ENCODE data around the gene EIF4B. TPM values are rescaled to one million over a fixed set of nuclear protein-coding genes. Genes with fewer than 3 reads are reported as not detected.

Gene EIF4B
- total RNA-seq, 1 experiment from 2014 or later: 809 TPM

DNA sequence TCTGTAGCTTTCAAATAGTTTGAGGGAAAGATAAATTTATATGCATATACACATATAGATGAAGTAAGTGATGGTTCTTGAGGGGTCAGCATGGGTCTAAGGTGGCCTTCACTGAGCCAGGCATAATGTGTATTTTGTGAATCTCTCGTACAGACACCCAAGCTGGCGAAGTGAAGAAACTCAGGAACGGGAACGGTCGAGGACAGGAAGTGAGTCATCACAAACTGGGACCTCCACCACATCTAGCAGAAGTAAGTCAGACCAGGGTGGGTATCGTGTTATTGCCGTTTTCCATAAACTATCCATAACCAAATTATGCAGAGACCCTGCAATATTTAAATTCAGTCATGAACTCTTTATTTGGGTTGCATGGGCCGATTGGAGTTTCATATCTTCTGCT lies 28.2 kb downstream of the EIF4B start:
- H2AFZ ChIP-seq (ENCODE audit: low read depth, low read length, poor library complexity, severe bottlenecking): no peak overlapping the region
- RAD21 ChIA-PET (ENCODE audit: low non-redundant PET in 1 of 2, low total read pairs in 2 of 2, uncharacterized antibody in 2 of 2, unreplicated experiment in 2 of 2): no interaction called here
- peaks cover 73 to 77% of the 10 kb centered on the region in 2 experiments for H3K36me3 ChIP-seq (ENCODE audit: control insufficient read depth in 1 of 2, insufficient read depth in 2 of 2, low read length in 2 of 2)
- H3K4me2 ChIP-seq (ENCODE audit: low read length): no peak overlapping the region
- H3K27ac ChIP-seq (ENCODE audit: low read depth, low read length): no peak overlapping the region
- no peaks in the 10 kb centered on the region for H3K27me3 ChIP-seq (ENCODE audit: insufficient read depth, low read length)
- POLR2A ChIA-PET: no interaction called here
- CTCF ChIA-PET: no interaction called here
- intact Hi-C loops (cut with micrococcal nuclease): no loop called here
- no peaks in the 10 kb centered on the region for H3K9me2 ChIP-seq (ENCODE audit: insufficient read depth)
- TF ChIP-seq, protein P1, sequence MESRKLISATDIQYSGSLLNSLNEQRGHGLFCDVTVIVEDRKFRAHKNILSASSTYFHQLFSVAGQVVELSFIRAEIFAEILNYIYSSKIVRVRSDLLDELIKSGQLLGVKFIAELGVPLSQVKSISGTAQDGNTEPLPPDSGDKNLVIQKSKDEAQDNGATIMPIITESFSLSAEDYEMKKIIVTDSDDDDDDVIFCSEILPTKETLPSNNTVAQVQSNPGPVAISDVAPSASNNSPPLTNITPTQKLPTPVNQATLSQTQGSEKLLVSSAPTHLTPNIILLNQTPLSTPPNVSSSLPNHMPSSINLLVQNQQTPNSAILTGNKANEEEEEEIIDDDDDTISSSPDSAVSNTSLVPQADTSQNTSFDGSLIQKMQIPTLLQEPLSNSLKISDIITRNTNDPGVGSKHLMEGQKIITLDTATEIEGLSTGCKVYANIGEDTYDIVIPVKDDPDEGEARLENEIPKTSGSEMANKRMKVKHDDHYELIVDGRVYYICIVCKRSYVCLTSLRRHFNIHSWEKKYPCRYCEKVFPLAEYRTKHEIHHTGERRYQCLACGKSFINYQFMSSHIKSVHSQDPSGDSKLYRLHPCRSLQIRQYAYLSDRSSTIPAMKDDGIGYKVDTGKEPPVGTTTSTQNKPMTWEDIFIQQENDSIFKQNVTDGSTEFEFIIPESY (IDR thresholded peaks at IDR 0.05; ENCODE audit: extremely low read depth, insufficient replicate concordance, low read length): no peak
- TF ChIP-seq, protein P2, sequence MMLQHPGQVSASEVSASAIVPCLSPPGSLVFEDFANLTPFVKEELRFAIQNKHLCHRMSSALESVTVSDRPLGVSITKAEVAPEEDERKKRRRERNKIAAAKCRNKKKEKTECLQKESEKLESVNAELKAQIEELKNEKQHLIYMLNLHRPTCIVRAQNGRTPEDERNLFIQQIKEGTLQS (IDR thresholded peaks at IDR 0.05): no peak
- TF ChIP-seq EGR1 (IDR thresholded peaks at IDR 0.05; ENCODE audit: low read depth) (no peak), TCF7L2 (IDR thresholded peaks at IDR 0.05; ENCODE audit: borderline replicate concordance, extremely low read depth, insufficient read depth, insufficient read length) (no peak), ELF1 (IDR thresholded peaks at IDR 0.05; ENCODE audit: borderline replicate concordance, low read depth) (no peak), CBX3 (IDR thresholded peaks at IDR 0.05; ENCODE audit: low read depth) (no peak), CEBPB (IDR thresholded peaks at IDR 0.05; ENCODE audit: low read depth) (no peak), SIN3A (IDR thresholded peaks at IDR 0.05; ENCODE audit: low read depth) (no peak), POLR2A (IDR thresholded peaks at IDR 0.05; ENCODE audit: borderline replicate concordance, extremely low read depth, insufficient read depth, insufficient read length) (no peak), SRF (IDR thresholded peaks at IDR 0.05; ENCODE audit: low read depth) (no peak)
- TF ChIP-seq, protein P3, sequence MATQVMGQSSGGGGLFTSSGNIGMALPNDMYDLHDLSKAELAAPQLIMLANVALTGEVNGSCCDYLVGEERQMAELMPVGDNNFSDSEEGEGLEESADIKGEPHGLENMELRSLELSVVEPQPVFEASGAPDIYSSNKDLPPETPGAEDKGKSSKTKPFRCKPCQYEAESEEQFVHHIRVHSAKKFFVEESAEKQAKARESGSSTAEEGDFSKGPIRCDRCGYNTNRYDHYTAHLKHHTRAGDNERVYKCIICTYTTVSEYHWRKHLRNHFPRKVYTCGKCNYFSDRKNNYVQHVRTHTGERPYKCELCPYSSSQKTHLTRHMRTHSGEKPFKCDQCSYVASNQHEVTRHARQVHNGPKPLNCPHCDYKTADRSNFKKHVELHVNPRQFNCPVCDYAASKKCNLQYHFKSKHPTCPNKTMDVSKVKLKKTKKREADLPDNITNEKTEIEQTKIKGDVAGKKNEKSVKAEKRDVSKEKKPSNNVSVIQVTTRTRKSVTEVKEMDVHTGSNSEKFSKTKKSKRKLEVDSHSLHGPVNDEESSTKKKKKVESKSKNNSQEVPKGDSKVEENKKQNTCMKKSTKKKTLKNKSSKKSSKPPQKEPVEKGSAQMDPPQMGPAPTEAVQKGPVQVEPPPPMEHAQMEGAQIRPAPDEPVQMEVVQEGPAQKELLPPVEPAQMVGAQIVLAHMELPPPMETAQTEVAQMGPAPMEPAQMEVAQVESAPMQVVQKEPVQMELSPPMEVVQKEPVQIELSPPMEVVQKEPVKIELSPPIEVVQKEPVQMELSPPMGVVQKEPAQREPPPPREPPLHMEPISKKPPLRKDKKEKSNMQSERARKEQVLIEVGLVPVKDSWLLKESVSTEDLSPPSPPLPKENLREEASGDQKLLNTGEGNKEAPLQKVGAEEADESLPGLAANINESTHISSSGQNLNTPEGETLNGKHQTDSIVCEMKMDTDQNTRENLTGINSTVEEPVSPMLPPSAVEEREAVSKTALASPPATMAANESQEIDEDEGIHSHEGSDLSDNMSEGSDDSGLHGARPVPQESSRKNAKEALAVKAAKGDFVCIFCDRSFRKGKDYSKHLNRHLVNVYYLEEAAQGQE (IDR thresholded peaks at IDR 0.05; ENCODE audit: low read depth): no peak
- H3K79me2 ChIP-seq (ENCODE audit: insufficient read depth, low read length): peaks cover 79% of the 10 kb centered on the region
- no peak overlapping the region for H3K4me3 ChIP-seq (replicated peaks in 1 of 2; ENCODE audit: low read depth in 1 of 2, low read length in 2 of 2)
- ATAC-seq (no peak), DNase-seq (ENCODE audit: low read depth, low spot score) (no peak)
- TSS peak; percentile 2 for BruUV-seq (replicated peaks)
- H3K9ac ChIP-seq (ENCODE audit: low read length): no peak overlapping the region
- H3K4me1 ChIP-seq (ENCODE audit: control insufficient read depth in 1 of 2, insufficient read depth in 2 of 2, low read length in 2 of 2): peaks cover 0 to 4% of the 10 kb centered on the region in 2 experiments; a peak in 1 of 4 replicates
- H4K20me1 ChIP-seq (ENCODE audit: insufficient read depth): peaks cover 20% of the 10 kb centered on the region; the same call in 1 of the 2 replicates
- H3K9me3 ChIP-seq (ENCODE audit: control insufficient read depth in 1 of 2, insufficient read depth in 1 of 2, low read depth in 1 of 2, low read length in 2 of 2): no peaks in the 10 kb centered on the region

All from HCT116 (cell line).